GM18858 (cell line): ENCODE results near the gene HMGB2.

Source experiments
- ATAC-seq: cut with Tn5 transposase; IDR thresholded peaks from one replicate; pipeline ENCODE4 v1.9.1; 2021; ENCODE audit not compliant: unreplicated experiment

The HMGB2 gene

DNA sequence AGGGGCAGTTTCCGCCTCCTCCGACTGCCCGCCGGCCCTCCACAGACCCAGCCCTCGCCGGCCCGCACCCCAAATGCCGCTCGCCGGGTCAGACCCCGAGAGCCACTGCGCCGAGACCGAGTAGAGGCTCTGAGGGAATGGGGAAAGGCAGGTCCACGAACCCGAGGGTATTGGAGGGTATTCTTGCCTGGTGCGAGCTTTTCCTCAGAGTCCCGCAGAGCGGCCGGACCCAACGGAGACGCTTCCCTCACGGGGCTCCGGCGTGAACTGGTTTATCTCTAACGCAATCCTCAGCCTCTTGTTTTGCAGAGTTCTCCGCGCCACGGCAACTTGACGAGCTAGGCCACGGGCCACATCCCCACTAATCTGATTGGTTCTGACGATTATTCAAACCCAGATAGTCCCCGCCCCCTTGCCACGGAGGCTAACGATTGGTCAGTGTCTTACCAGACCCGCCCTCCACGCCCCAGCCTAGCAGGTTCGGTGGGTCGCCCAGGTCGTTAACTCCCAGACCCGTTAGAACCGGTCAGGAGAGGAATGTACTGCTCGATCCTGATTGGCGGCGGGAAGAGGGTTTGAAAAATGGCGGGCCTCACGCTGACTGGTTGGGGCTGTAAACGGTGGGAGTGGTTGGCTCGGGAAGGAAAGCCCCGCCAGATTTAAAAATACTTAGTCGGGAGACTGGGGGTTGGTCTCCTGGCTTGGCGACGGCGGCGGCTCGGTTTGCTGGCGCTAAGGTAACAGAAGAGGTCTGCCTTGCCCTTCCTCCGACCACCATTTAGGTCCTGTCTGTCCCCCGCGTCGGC lies at the start of gene HMGB2:
TSS of gene HMGB2 (minus strand) at position 274 of the 806 bp plus-strand sequence. CDS start 709 bp downstream, outside the sequence.
- ATAC-seq: peak; percentile 85

DNA sequence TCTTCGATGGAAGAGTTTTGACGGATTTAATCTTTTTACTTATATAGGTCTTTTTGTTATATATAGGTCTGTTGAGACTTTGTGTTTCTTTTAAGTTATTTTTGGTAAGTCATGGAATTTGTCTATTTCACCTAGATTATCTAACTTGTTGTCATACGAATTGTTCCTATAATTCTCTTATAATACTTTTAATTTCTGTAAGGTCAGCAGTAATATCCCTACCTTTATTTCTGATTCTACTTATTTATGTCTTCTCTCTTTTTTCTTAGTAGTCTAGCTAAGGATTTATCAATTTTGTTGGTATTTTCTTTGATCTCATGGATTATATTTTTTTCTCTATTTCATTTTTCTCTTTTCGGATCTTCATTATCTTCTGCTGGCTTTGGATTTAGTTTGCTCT lies 48.2 kb upstream of the HMGB2 start:
- ATAC-seq: no peak

DNA sequence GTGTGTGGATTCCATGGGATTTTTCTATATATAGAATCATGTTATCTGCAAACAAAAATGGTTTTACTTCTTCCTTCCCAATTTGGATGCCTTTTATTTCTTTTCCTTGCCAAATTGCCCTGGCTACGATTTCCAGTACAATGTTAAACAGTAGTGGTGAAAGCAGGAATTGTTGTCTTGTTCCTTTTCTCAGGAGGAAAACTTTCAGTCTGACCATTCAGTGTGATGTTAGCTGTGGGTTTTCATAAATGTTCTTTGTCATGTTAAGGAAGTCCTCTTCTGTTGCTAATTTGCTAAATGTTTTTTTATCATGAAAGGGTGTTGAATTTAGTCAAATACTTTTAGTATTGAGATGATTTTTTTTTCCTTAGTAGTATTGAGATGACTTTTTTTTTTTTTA lies 47.5 kb upstream of the HMGB2 start:
- no peak for ATAC-seq

DNA sequence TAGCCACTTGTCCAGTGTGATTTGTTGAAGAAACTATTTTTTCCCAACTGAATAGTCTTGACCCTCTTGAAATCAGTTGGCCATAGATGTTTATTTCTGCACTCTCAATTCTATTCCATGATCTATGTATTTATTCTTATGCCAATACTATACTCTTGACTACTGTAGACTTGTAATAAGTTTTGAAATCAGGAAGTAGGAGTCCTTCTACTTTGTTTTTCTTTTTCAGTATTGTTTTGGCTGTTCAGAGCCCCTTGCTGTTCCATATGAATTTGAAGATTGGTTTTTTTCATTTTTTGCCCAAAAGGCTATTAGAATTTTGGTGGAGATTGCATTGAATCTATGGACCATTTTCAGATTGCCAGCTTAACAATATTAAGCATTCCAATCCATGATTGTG lies 46.8 kb upstream of the HMGB2 start:
- ATAC-seq: peak; percentile 65

DNA sequence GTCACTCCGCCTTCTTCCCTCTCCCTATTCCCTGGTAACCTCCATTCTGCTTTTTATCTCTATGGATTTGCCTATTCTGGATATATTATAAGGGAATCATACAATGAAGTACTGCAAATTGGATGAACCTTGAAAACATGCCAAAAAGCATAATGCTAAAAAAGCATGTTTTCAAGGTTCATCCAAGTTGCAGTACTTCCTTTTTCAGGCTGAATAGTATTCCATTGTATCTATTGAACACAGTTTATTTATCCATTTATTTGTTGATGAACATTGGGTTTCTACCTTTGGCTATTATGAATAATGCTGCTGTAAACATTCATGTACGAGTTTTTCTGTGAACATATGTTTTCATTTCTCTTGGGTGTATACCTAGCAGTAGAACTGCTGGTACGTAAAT lies 45.8 kb upstream of the HMGB2 start:
- no peak for ATAC-seq

DNA sequence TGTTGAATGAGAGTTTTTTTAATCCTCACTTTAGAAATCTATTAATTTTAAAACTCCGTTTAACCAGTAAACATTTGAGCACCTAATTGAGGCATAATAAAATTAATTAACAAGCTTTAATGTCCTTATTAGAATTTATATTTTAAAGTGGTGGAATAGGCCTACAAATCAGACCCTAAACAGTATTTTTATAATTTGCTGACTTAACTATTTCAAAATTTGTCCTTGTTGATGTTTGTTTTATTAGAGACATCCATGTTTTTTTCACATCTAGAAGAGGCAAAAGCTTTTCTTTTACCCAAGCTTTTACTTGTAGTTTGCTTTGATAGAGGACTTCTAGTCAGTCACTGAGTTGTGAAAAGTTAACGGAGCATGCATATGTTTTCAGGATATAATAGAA lies 40.4 kb upstream of the HMGB2 start:
- ATAC-seq: no peak

DNA sequence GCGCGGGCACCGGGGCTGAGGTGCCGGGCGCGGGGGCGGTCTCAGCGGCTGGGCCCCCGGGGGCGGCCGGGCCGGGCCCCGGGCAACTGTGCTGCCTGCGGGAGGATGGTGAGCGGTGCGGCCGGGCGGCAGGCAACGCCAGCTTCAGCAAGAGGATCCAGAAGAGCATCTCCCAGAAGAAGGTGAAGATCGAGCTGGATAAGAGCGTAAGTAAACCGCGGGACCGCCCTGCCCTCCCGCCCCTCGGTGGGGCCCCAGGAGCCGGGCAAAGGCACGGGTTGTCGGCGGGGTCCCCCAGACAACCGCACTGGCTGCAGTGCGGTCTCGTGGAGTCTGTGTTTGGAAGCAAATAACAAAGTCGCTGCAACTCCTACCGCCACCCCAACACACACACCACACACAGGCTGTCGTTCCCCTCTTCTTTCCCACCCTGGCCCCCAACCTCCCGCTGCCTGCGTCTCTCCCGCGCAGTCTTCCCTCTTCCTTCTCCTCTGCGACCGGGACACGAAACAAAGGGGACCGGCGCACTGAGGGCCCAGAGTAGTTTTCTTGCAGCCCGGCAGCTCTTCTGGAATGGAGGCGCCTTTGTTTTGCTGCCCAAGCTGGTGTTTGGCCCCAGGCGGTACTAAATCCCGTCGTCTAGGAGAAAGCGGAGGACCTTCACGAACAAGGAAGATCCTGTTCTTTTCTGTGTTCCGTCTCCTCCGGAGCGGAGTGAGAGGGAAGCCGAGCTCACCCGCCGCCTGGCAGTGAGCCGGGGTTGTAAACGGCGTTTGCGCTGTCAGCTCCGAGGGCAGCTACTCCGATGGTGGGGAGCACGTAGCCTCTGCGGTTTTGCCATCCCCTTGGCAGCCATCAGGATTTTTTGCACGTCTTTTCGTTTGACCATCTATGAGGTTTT lies 37.4 kb upstream of the HMGB2 start:
- peak; percentile 12 for ATAC-seq

DNA sequence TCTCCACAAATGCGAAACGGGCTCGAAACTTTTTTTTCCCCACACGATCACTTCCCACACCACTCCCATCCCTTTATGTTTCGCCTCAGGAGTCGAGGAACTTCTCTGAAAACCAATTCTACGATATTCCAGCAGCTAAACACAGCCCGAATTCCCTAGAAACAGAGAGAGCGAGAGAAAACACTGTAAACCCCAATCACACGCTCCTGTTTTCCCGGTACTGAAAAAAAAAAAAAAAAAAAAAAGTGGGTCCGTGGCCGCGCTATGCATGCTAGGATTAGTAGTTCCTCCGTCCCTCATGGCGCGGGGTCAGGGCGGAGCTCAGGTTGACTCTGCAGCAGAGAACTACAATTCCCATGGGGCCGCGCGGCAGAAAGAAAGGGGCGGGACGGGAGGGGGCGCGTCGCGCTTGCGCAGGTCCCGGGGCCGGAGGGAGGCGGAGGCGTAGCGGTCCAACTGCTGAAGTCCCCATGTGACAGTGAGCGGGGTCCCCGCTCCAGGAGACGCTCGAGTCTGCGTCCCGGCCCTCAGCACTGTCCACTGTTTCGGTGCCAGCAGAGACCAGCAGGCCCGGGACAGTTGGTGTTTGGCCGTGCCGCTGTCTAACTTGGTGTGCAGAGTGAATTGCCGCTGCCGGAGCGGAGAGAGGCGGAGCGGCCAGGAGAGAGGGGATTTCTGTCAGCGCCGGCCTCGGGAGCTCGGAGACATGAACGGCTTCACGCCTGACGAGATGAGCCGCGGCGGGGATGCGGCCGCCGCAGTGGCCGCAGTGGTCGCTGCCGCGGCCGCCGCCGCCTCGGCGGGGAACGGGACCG lies 36.5 kb upstream of the HMGB2 start, which contains the start of gene SAP30:
TSS of gene SAP30 (plus strand) at position 478 of the 815 bp plus-strand sequence. CDS start at position 707, 229 bp downstream.
- peak; percentile 52 for ATAC-seq

DNA sequence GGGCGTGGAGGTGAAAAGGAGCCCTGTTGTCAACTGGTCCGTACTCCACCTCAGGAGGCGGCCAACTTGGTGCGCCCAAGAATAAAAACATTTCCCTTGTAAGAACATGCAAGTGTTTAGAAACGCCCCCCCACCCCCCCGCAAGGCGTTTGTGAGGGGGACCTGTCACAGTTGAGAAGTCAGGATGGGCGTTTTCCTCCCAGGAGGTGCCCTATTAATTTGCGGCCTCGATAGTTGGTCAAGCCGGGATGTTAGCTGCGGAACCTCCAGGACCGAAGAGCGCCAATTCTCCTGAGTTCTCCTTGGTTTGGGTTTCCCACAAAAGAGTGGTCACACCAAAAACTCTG lies 35.9 kb upstream of the HMGB2 start:
- ATAC-seq: no peak

DNA sequence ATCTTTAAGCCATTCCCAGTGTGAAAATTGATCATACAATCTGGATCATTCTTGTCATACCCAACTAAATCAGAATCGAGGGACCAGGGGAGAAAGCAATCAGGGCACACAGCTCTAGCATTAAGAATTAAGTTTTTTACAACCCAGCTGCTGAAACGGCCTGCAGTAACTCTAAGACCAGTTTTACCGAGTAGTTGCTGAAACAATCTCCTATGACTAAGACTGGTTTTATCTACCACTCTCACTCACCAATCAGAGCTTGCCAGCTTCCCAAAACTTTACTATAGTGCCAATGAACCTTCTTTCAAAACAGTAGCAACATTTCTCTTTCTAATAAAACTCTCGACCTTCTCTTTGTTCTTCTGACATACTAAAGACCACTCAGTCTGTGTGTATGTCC lies 33.8 kb upstream of the HMGB2 start:
- no peak for ATAC-seq

DNA sequence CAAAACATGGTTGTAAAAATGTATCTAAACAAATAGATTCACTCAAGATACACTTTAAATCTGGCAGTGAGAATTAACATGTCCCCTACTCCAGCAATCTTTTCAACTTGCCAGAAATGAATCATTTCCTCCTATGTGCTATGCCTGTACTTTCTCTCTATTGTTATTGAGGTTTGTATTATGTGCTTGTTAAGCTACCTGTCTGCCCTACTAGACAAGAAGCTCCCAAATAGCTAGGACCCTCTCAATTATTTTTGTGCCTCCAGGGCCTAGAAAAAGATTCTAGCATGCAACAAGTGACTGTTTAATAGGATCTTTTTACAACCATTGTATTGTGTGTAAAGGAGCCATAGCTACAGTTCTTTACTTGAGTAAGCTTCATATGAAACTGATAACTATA lies 33.1 kb upstream of the HMGB2 start:
- ATAC-seq: peak; percentile 34

DNA sequence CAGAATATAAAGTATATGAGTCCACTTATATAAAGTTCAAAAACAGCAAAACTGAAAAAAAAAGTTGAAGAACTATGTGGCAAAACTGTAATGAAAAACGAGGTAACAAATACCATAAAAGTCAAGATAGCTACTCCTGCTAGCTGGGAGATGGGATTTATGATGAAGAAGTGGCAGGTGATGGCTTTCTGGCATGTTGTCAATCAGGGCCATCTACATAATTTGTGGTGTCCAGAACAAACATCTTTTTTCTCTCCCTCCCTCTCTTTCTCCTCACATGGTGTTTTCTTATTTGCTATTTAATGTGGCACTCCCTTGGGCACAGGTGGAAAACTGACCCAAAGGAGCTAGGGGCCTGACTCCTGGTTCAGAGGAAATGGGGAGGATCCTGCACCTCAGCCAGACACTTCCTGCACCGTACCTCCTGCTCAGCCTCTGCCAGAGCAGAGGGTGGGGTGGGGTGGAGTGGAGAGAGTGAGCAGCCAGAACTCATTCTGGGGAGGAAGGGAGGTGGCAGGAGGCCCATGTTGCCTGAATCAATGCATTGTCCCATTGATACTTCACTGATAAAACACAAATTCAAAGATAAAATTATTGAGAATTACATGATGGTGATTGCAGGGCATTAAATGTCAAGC lies 31.3 kb upstream of the HMGB2 start:
- ATAC-seq: no peak

DNA sequence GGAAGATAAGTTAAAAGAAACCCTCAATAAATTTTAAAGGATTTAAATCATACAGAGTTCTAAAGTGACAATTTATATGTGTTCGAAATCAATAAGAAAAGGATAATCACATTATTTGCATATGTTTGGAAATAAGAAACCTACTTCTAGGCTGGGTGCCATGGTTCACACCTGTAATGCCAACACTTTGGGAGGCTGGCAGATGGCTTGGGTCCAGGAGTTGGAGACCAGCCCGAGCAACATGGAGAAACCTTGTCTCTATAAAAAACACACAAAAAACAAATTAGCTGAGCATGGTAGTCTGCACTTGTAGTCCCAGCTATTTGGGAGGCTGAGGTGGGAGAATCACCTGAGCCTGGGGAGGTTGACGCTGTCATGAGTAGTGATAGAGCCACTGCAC lies 28.5 kb upstream of the HMGB2 start:
- ATAC-seq: no peak

DNA sequence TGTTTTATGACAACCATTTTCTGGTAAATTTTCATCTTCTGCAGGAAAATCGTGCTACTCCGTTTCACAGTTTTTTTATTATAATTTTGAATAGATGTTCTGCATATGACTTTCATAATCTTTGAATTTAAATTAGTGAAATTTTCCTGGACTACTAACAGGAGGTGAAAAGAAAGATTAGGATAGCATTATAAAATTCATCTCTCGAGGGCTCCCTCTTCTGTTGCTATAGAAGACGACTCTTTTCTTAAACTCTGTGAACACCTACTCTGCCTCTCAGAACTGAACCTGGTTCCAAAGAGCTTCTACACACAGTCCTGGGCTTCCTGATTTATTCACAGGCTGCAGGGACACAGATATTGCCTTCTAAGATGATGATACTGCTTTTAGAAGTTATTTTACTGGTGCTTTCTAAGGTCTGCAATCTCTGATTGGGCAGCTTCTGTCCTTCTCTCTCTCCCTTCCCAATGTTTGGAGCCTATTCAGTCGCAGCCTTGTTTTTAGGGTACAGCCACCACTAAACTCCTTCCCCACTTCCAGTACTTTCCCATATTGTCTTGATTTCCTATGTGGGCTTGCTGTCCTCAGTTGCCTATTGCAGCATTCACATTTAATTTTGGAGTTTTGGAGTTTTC lies 26.5 kb upstream of the HMGB2 start:
- ATAC-seq: no peak

DNA sequence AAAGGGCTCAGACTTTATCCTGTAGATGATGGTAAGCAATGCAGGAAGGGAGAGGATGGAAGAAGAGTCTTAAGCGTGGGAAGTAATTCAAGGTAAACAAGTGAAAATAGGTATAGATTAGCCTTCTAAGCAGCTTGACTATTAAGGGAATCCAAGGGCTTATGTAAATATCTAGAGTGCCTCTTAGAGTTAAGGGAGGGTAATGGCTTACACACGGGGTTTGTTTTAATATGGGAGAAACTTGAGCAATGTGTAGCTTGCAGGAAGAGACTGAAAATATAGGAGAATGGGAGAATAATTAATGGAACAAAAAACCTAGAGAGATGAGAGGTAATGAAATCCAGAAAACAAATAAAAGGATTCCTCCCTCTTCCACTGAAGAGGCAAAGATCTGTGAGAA lies 23.8 kb upstream of the HMGB2 start:
- no peak for ATAC-seq

DNA sequence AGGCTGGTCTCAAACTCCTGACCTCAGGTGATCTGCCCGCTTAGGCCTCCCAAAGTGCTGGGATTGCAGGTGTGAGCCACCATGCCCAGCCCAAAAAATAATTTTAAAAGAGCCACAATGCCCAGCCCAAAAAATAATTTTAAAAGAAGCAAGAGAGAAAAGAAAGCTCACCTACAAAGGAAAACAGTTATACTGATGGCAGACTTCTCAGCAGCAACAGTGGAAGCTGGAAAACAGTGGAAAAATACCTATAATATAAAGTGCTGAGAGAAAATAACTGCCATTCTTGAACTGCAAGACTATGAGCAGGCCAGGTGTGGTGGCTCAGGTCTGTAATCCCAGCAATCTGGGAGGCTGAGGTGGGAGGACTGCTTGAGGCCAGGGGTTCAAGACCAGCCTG lies 13.3 kb upstream of the HMGB2 start:
- no peak for ATAC-seq

DNA sequence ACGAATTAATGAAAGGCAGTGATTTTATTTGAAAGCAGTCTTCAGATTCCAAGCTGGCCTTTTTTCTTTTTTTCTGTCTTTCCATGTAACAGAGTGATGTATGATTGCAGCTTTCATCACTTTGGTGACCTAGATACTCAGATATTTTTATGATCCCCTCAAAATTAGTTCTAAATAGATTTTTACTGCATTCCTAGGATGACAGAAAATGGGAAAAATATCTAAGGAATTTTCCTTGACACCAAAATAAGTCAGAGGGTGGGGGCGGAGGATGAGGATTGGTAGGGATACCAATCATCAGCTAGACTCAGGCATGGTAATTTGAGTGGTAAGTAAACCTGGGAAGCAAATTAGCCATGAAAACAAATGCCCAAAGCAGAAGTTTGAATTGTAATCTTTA lies 11.9 kb upstream of the HMGB2 start:
- no peak for ATAC-seq

DNA sequence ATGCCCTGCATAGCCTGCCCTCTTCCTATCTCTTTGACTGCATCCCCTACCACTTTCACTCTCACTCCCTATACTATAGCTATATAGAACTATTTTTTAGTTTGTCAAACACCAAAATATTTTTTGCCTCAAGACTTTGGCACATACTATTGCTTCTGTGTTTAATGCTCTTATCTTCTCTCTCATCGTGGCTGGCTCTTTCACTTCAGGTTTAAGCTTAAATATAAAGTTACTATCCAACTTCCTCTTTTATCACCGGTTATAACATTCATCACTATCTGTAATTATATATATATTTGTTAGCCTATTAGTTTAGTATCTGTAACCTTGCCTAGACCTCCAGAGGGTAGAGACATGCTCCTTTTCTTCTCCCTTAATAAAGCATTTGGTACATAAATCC lies 11.5 kb upstream of the HMGB2 start:
- peak; percentile 43 for ATAC-seq

DNA sequence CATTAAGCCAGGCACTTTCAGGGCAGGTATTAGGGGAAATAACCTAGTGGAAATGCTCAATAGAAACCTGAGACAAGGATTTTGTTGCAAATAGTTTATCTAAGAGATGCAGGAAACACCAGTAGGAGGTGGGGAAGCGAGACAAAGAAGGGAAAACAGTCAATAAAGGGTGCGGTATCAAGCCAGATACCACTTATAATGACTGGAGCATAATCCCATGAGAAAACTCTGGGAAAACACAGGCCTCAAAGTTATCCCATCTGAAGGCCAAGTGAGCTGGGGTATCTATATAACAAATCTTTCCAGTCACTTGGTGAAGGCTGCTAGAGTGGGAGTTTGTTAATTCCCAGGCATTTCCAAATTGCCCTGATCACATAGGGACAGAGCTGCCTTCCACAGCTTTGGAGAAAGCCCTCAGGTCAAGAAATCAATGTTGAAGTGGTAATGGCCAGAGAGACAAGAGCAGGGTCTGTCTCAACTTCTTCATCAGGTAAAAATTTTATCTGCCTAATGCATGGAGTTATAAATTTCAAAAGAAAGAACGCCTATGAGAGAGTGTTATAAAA lies 9.8 kb upstream of the HMGB2 start:
- no peak for ATAC-seq

DNA sequence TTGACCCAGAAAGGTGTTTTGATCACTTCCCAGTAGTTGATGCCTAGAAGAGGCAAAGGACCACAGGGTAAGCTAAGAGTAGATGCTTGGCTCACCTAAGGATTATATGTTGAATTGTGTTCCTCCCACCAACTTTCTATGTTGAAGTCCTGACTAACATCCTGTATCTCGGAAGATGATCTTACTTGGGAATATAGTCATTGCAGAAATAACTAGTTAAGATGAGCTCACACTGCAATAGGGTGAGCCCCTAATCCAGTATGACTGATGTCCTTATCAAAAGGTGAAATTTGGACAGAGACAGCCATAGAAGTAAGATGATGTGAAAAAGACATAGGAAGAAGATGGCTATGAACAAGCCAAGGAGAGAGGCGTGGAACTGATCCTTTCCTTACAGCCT lies 3.3 kb upstream of the HMGB2 start:
- ATAC-seq: no peak
